HG03432 (cell line): Measurements from ENCODE around the gene ABI3.

Experiments
- ATAC-seq: cut with Tn5 transposase; IDR thresholded peaks from one replicate; pipeline ENCODE4 v1.9.1; 2021; ENCODE audit warnings: mild to moderate bottlenecking, moderate library complexity; ENCODE audit not compliant: unreplicated experiment

The ABI3 gene

GRCh38 chr17:49224198-49224996, 13.9 kb downstream of the ABI3 start:
- ATAC-seq, result no peak

GRCh38 chr17:49224997-49225337, 14.5 kb downstream of the ABI3 start:
- ATAC-seq, result no peak

GRCh38 chr17:49225554-49226236, 15.2 kb downstream of the ABI3 start:
- ATAC-seq, result no peak

GRCh38 chr17:49226771-49227435, 16.4 kb downstream of the ABI3 start:
- no peak for ATAC-seq

DNA sequence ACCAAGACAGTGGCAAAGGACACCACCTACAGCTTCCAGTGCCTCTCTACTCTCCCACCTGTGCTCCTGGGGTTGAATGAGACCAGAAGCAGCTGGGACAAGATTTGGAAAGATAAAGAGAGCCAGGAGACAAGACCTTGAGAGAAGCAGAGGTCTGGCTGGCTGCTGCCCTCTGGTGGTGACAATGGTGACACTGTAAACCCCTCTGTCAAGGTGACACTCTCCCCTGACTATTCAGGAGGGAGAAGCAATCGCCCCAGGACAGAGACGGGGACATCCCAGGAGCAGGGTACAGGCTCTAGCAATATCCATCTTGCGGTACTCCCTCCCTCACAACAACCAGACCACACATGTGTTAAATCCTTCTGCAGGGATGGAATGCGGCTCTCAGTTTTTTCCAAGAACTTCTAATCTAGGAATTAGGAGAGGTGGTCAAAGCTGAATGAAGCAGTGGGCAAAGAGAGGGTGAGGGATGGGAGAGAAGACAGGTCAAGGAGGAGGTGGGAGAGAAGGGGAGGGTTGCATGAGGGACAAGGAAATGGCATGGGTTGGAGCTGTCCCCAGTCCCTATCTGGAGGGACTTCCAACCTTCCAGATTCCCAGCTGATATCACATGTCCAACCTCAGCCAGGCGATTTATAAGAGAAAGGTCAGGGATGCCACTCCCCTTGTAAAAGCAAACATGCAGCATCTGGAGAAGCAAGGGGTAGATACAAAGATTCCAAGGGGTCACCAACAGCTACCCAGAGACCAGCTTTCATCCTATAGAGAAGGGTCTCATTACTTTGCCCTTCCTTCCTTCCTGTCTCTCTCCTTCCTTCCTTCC, 17.1 kb downstream of the ABI3 start:
- no peak for ATAC-seq

- no peak for ATAC-seq
Measured at GRCh38 chr17:49229076-49229804, 18.7 kb downstream of the ABI3 start.

GRCh38 chr17:49229805-49230600, 19.5 kb downstream of the ABI3 start:
- no peak for ATAC-seq

- ATAC-seq, result peak; percentile 95
Measured at GRCh38 chr17:49230636-49231562, 20.4 kb downstream of the ABI3 start, which contains the start of gene PHOSPHO1. TSS of gene PHOSPHO1 (minus strand) at chr17:49230787. CDS start at chr17:49226691, 4,096 bp downstream.

- ATAC-seq, result no peak
Measured at GRCh38 chr17:49231563-49231894, 21.0 kb downstream of the ABI3 start.

DNA sequence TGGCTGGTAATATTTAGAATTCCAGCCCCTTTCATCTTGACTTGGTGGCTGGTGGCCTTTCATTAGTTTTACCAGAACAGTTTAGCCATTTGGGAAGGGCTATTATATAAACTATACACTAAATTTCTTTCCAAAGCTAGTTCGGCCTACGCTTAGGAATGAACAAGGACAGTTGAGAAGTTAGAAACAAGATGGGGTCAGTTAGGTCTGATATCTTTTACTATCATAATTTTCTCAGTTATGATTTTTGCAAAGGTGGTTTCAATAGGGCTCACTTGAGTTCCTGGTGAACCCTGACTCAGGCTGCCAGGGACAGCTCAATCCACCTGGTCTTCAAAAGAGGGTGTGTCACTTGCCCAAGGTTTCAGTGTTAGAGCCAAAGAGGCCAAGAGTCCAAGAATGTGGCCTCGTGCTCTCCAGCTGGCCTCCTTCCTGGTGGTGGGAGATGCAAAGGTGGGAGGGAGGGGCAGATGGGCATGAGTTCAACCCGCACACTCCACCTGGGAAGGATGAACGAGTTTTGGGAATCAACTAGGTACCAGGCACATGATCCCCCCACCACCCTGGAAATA, 24.1 kb downstream of the ABI3 start:
- no peak for ATAC-seq

GRCh38 chr17:49235896-49236295, 25.4 kb downstream of the ABI3 start:
- no peak for ATAC-seq

GRCh38 chr17:49239963-49240362, 29.5 kb downstream of the ABI3 start:
- no peak for ATAC-seq

DNA sequence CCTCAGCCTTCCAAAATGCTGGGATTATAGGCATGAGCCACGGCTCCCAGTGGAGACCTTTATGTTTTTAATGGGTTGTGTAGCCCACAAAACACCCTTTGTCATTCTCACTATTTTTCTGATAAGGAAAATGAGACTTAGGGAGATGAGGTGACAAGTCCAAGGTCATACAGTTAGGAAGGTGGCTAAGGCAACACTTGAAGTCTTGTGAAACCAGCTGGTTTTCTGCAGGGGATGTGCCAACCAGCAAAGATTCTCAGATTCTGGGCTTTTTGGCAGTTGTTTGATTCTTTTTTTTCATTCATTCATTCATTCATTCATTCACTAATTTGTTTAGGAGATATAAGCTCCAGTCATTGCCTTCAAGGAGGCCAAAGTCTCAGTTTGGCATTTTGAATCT, 30.1 kb downstream of the ABI3 start:
- ATAC-seq, result no peak

DNA sequence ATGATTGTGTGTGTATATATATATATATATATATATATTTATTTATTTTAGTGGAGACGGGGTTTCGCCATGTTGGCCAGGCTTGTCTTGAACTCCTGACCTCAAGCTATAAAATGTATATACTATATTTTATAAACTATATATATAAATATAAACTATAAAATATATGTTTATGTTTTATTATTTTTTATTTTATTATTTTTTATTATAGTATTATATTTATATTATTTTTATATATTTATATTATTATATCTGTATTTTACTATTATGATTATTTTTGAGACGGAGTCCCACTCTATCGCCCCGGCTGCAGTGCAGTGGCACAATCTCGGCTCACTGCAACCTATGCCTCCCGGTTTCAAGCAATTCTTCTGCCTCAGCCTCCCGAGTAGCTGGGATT, 30.5 kb downstream of the ABI3 start:
- no peak for ATAC-seq

GRCh38 chr17:49241692-49242397, 31.3 kb downstream of the ABI3 start:
- no peak for ATAC-seq

DNA sequence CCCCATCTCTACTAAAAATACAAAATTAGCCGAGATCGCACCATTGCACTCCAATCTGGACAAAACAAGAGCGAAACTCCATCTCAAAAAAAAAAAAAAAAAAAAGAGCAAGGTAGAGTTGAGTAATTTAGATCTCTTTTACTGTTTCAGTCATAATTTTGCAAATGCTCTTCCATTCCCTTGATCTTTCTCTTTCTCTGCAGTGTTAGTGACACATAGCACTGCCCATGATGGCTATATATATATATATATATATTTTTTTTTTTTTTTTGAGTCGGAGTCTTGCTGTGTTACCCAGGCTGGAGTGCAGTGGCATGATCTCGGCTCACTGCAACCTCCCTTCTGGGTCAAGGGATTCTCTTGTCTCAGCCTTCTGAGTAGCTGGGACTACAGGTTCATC, 32.3 kb downstream of the ABI3 start:
- ATAC-seq, result no peak

GRCh38 chr17:49244839-49245238, 34.3 kb downstream of the ABI3 start:
- ATAC-seq, result no peak

DNA sequence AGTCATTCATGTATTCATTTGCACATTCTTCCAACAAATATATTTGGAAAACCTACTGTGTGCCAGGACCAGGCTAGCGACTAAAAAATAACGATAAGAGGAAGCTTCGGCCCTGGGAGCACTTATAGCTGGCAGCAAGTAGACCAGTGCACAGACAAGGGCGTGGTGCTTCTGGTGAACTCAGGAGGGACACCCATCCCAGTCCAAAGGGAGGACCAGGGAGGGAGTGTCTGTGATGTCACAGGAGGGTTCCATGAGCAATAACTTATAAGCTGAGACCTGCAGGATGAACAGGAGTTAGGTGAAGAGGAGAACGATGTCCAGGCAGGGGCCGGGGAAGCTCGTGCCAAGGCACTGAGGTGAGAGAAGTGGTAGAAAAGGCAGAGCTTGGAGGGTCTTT, 37.4 kb downstream of the ABI3 start:
- ATAC-seq, result no peak
